ENCODE measurements around the gene OR5L2.

DNA sequence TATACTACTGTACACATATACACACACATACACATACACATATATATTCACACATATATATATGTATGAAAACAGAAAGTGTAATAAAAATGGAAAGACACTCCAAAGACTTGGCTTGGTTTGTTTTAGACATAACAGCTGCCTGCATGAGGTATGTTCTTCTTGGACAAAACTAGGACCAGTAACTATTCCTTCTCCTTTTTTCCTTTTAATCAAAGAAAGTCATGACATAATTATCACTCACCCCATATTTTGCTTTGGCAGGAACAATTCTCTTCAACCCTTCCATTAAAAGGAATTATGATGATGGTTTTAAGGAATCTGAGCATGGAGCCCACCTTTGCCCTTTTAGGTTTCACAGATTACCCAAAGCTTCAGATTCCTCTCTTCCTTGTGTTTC lies 31.8 kb upstream of the OR5L2 start, which contains the start of gene OR5D14:
- TF ChIP-seq SUZ12 (IDR thresholded peaks at IDR 0.05; ENCODE audit: low read length) (no peak), CHD2 (IDR thresholded peaks at IDR 0.05; ENCODE audit: low read length) (no peak), BCL11A (IDR thresholded peaks at IDR 0.05; ENCODE audit: low read depth in 2 of 2, low read length in 2 of 2) (no peak), EP300 (IDR thresholded peaks at IDR 0.05; ENCODE audit: borderline replicate concordance in 1 of 2, low read depth in 2 of 2, low read length in 2 of 2) (no peak), KDM5A (IDR thresholded peaks at IDR 0.05; ENCODE audit: low read length) (no peak), MAFK (IDR thresholded peaks at IDR 0.05; ENCODE audit: low read depth, low read length) (no peak), YY1 (IDR thresholded peaks at IDR 0.05; ENCODE audit: low read depth, low read length) (no peak), HDAC2 (IDR thresholded peaks at IDR 0.05; ENCODE audit: borderline replicate concordance in 1 of 2, low read depth in 2 of 2, low read length in 2 of 2) (no peak), EZH2 (IDR thresholded peaks at IDR 0.05; ENCODE audit: low read depth, low read length, severe bottlenecking) (no peak), TAF1 (IDR thresholded peaks at IDR 0.05; ENCODE audit: low read depth, low read length) (no peak), RAD21 (IDR thresholded peaks at IDR 0.05 in 1 of 2, conservative IDR thresholded peaks at IDR 0.05 in 1 of 2; ENCODE audit: low read depth in 2 of 2, low read length in 2 of 2) (no peak)
- TF ChIP-seq, protein P1, sequence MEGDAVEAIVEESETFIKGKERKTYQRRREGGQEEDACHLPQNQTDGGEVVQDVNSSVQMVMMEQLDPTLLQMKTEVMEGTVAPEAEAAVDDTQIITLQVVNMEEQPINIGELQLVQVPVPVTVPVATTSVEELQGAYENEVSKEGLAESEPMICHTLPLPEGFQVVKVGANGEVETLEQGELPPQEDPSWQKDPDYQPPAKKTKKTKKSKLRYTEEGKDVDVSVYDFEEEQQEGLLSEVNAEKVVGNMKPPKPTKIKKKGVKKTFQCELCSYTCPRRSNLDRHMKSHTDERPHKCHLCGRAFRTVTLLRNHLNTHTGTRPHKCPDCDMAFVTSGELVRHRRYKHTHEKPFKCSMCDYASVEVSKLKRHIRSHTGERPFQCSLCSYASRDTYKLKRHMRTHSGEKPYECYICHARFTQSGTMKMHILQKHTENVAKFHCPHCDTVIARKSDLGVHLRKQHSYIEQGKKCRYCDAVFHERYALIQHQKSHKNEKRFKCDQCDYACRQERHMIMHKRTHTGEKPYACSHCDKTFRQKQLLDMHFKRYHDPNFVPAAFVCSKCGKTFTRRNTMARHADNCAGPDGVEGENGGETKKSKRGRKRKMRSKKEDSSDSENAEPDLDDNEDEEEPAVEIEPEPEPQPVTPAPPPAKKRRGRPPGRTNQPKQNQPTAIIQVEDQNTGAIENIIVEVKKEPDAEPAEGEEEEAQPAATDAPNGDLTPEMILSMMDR (IDR thresholded peaks at IDR 0.05; ENCODE audit: control extremely low read depth in 1 of 3, insufficient read depth in 1 of 3, low read depth in 1 of 3, low read length in 3 of 3) = no peak

Measured in H1 (cell line).